IMR-90 (cell line): ENCODE measurements around the gene MOB3B. TPM values are rescaled to one million over a fixed set of nuclear protein-coding genes. Genes with fewer than 3 reads are reported as not detected.

Source experiments
- ATAC-seq: fragments of 200-7000 bp; cut with Tn5 transposase; 2 replicates; pipeline ENCODE4 v1.9.1; 2020; ENCODE audit warnings: low read depth, mild to moderate bottlenecking, moderate library complexity
- BruUV-seq: library from RNA; stranded (reverse); fragments of 400-500 nt; replicated peaks from 2 replicates; lab custom pipeline; 2021; lab: Mats Ljungman, UMichigan
- CTCF ChIA-PET: fragments of 300-600 bp; formaldehyde crosslinking; extraction: SDS; loops from one replicate; lab custom pipeline; 2021; ENCODE audit warnings: antibody characterized with exemption; lab: Yijun Ruan, JAX
- POLR2A ChIA-PET: fragments of 300-600 bp; sonication (Branson Sonifier 250); formaldehyde crosslinking; loops from one replicate; lab custom pipeline; 2022; ENCODE audit warnings: antibody characterized with exemption; ENCODE audit not compliant: unreplicated experiment; lab: Charles Lee
- DNase-seq: peaks from one replicate; pipeline ENCODE4 v3.0.0; 2013
- H2AFZ ChIP-seq: replicated peaks from 2 replicates; pipeline ENCODE3; 2013; ENCODE audit warnings: low read length, mild to moderate bottlenecking; ENCODE audit not compliant: poor library complexity
- H2AK5ac ChIP-seq: 2 replicates; pipeline ENCODE4 v1.6.1; 2013; ENCODE audit warnings: low read depth, low read length, inconsistent platforms
- H2AK9ac ChIP-seq: replicated peaks from 2 replicates; pipeline ENCODE3; 2013; ENCODE audit warnings: mild to moderate bottlenecking, low read depth, low read length, moderate library complexity; ENCODE audit not compliant: poor library complexity
- H2BK120ac ChIP-seq: 2 replicates; pipeline ENCODE4 v1.6.1; 2013; ENCODE audit warnings: low read depth, low read length, inconsistent platforms
- H2BK15ac ChIP-seq: 3 replicates; pipeline ENCODE4 v1.6.1; 2013; ENCODE audit warnings: low read depth, low read length, inconsistent platforms
- H2BK20ac ChIP-seq: 2 replicates; pipeline ENCODE4 v1.6.1; 2013; ENCODE audit warnings: low read depth, mild to moderate bottlenecking, inconsistent platforms, low read length, moderate library complexity
- H2BK5ac ChIP-seq: 2 replicates; pipeline ENCODE4 v1.6.1; 2013; ENCODE audit warnings: mild to moderate bottlenecking, low read depth, low read length, inconsistent platforms; ENCODE audit not compliant: poor library complexity, severe bottlenecking
- H3K14ac ChIP-seq: replicated peaks from 2 replicates; pipeline ENCODE4 v1.6.1; 2013; ENCODE audit warnings: low read depth, low read length, inconsistent platforms
- H3K18ac ChIP-seq: 2 replicates; pipeline ENCODE4 v1.6.1; 2013; ENCODE audit warnings: low read depth, low read length, control low read depth
- H3K23ac ChIP-seq: 2 replicates; pipeline ENCODE4 v1.6.1; 2013; ENCODE audit warnings: low read depth, low read length, inconsistent platforms
- H3K27ac ChIP-seq: 2 replicates; pipeline ENCODE4 v1.5.1; 2013; ENCODE audit warnings: mild to moderate bottlenecking, control low read depth, low read length; ENCODE audit not compliant: insufficient read depth
- H3K27me3 ChIP-seq: 2 replicates; pipeline ENCODE4 v1.6.1; 2013; ENCODE audit warnings: low read length; ENCODE audit not compliant: control insufficient read depth, insufficient read depth
- H3K36me3 ChIP-seq: 2 replicates; pipeline ENCODE4 v1.6.1; 2013; ENCODE audit warnings: low read length, mixed read lengths; ENCODE audit not compliant: control insufficient read depth, insufficient read depth
- H3K4ac ChIP-seq: 2 replicates; pipeline ENCODE4 v1.6.1; 2013; ENCODE audit warnings: low read depth, low read length, inconsistent platforms
- H3K4me1 ChIP-seq: 2 replicates; pipeline ENCODE4 v1.6.1; 2013; ENCODE audit warnings: low read length, mixed read lengths; ENCODE audit not compliant: control insufficient read depth, insufficient read depth
- H3K4me2 ChIP-seq: 2 replicates; pipeline ENCODE4 v1.6.1; 2013; ENCODE audit warnings: low read depth, mild to moderate bottlenecking, control low read depth, low read length, moderate library complexity
- H3K4me3 ChIP-seq: 2 replicates; pipeline ENCODE4 v1.5.1; 2013; ENCODE audit warnings: low read depth, mild to moderate bottlenecking, control low read depth, low read length, moderate library complexity; ENCODE audit not compliant: insufficient read depth
- H3K56ac ChIP-seq: 2 replicates; pipeline ENCODE4 v1.6.1; 2013; ENCODE audit warnings: low read length, inconsistent platforms; ENCODE audit not compliant: insufficient read depth; ENCODE audit errors: extremely low read depth
- H3K79me1 ChIP-seq, 2 experiments: 2 replicates each; pipeline ENCODE4 v1.6.1; 2013; ENCODE audit warnings: low read length in 2 of 2, inconsistent platforms in 1 of 2, low read depth in 1 of 2
- H3K9ac ChIP-seq: 2 replicates; pipeline ENCODE4 v1.6.1; 2013; ENCODE audit warnings: low read depth, low read length, control low read depth
- H3K9me1 ChIP-seq: 2 replicates; pipeline ENCODE4 v1.6.1; 2013; ENCODE audit warnings: low read length, inconsistent platforms; ENCODE audit not compliant: insufficient read depth
- H3K9me3 ChIP-seq: 2 replicates; pipeline ENCODE4 v1.6.1; 2013; ENCODE audit warnings: low read length; ENCODE audit not compliant: control insufficient read depth, insufficient read depth
- H4K20me1 ChIP-seq: 2 replicates; pipeline ENCODE4 v1.6.1; 2013; ENCODE audit warnings: low read length, inconsistent platforms; ENCODE audit not compliant: insufficient read depth
- H4K5ac ChIP-seq: 2 replicates; pipeline ENCODE4 v1.6.1; 2013; ENCODE audit warnings: mild to moderate bottlenecking, low read depth, low read length, control low read depth
- H4K8ac ChIP-seq, 2 experiments: 2 replicates each; pipeline ENCODE4 v1.6.1; 2013; ENCODE audit warnings: low read depth in 2 of 2, low read length in 2 of 2, control low read depth in 1 of 2, inconsistent platforms in 1 of 2
- H4K91ac ChIP-seq: 2 replicates; pipeline ENCODE4 v1.6.1; 2013; ENCODE audit warnings: low read depth, low read length, inconsistent platforms; ENCODE audit not compliant: insufficient read depth
- BHLHE40 ChIP-seq: fragments of 150-350 bp; IDR thresholded peaks from 2 replicates; pipeline ENCODE4 v1.6.1; 2016; ENCODE audit warnings: mild to moderate bottlenecking, low read depth, low read length
- CEBPB ChIP-seq: IDR thresholded peaks from 2 replicates; pipeline ENCODE4 v1.6.1; 2012; ENCODE audit warnings: low read depth, low read length, improper control_type of control experiment
- CHD1 ChIP-seq: IDR thresholded peaks from 2 replicates; pipeline ENCODE4 v1.6.1; 2012; ENCODE audit warnings: low read depth, low read length, improper control_type of control experiment
- ELK1 ChIP-seq: fragments of 150-350 bp; IDR thresholded peaks from 2 replicates; pipeline ENCODE4 v1.6.1; 2016; ENCODE audit warnings: low read depth, mild to moderate bottlenecking, low read length, moderate library complexity, borderline replicate concordance
- FOS ChIP-seq: fragments of 150-350 bp; IDR thresholded peaks from 2 replicates; pipeline ENCODE4 v1.6.1; 2016; ENCODE audit warnings: low read depth, low read length
- MAFK ChIP-seq: IDR thresholded peaks from 2 replicates; pipeline ENCODE4 v1.6.1; 2012; ENCODE audit warnings: low read depth, low read length, improper control_type of control experiment
- POLR2A ChIP-seq: IDR thresholded peaks from 2 replicates; pipeline ENCODE4 v1.6.1; 2012; ENCODE audit warnings: mild to moderate bottlenecking, low read depth, low read length
- SMC3 ChIP-seq: fragments of 150-350 bp; IDR thresholded peaks from 2 replicates; pipeline ENCODE4 v1.6.1; 2016; ENCODE audit warnings: low read depth, mild to moderate bottlenecking, antibody characterized with exemption, low read length, moderate library complexity
- USF2 ChIP-seq: fragments of 150-350 bp; IDR thresholded peaks from 2 replicates; pipeline ENCODE4 v1.6.1; 2017; ENCODE audit warnings: mild to moderate bottlenecking, antibody characterized with exemption, low read length, low read depth
- WGBS, 2 experiments: methylation state at CpG; one replicate each; pipeline versions ENCODE4 v1.1.5 to v1.1.7; 2013; ENCODE audit warnings: missing lambda C conversion rate in 2 of 2; ENCODE audit not compliant: insufficient read length in 1 of 2; ENCODE audit errors: extremely low coverage in 2 of 2; 5-methylcytosine and 5-hydroxymethylcytosine counted together
- dilution Hi-C: fragments of 300-500 bp; cut with HindIII; formaldehyde crosslinking; loops from one replicate; pipeline ENCODE4 v1.14.3; 2018; ENCODE audit warnings: low sequenced_read_pairs; ENCODE audit not compliant: unreplicated experiment
- in situ Hi-C: fragments of 300-500 bp; cut with MboI; formaldehyde crosslinking; loops from 3 replicates; pipeline ENCODE4 v1.14.3; 2019; ENCODE audit warnings: low sequenced_read_pairs, inconsistent platforms, mixed read lengths
- intact Hi-C: fragments of 100-400 bp; cut with micrococcal nuclease; formaldehyde crosslinking; loops from 2 replicates; pipeline ENCODE4 v1.10.0; 2022
- polyA plus RNA-seq, 3 experiments: library from polyadenylated mRNA; depleted of rRNA; stranded (reverse); fragments of >200 nt; gene quantifications; 2 replicates each; pipeline ENCODE4 v1.2.3, GENCODE V29; 2012; ENCODE audit warnings: low replicate concordance in 1 of 3
- total RNA-seq: library from RNA; depleted of rRNA; stranded (reverse); fragments of >200 nt; gene quantifications from 2 replicates; pipeline ENCODE4 v1.2.3, GENCODE V29; 2012

Gene MOB3B
- total and polyA plus RNA-seq, 2 of the 4 experiments (the other 2 are of a cell fraction) = under 0.01 to 0.02 TPM

DNA sequence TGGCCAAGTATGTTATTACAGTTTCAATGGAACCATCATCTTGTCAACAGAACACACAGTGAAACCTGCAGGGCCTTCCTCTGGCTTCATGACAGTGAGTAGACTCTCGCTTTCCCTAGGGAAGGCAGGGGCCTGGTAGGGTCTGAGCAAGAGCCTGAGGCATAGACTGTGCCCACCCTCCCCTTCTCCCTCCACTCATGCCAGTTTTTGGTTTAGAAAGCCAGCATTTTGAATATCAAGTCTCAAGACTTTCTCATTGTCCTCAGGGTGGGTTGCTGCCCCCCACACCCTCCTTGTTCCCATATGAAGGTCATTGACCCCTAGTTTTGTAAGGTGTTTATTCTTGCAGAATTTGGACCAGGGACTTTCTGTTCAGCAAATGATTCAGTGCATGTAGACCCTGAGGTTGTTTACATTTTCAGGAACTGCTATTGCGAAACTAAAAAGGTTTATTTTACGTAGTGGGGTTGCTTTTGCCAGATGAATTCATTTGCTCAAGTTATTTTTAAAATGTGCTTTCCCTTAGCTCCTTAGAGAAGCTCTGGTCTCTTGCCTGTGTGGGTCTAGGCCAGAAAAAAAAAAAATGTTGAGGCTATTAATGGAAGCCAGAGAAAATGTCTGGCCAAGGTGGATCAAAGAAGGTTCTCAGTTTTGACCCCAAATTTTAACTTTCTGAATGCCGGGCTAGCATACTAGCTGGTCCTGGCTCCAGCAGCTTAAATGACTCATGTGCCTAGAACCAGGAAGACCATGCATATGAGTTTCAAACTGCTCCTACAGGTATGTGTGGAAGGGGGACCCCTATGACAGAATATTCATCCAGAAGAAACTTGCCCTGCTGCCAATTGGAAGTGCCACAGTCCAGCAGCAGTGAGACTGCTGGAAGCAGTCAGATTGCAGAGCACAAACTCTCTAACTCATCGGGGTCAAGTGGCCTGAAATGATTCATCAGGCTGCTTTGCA lies 10.1 kb upstream of the MOB3B start:
- H2BK20ac ChIP-seq = 0 out of 2 replicates have a peak overlapping the region, but pooled peaks have one; percentile 29
- H3K27me3 ChIP-seq = no peaks in the 10 kb centered on the region
- H3K4me3 ChIP-seq = no peak overlapping the region
- peak overlapping the region; percentile 53 for H3K18ac ChIP-seq
- H3K9me3 ChIP-seq = no peaks in the 10 kb centered on the region
- DNase-seq = peak; percentile 87
- no peak overlapping the region for H3K23ac ChIP-seq
- no peak overlapping the region for H2BK15ac ChIP-seq
- no peak overlapping the region for H2AFZ ChIP-seq
- H3K79me1 ChIP-seq = no peaks in the 10 kb centered on the region
- no peaks in the 10 kb centered on the region for H4K20me1 ChIP-seq
- CTCF ChIA-PET = interaction anchor here (0.7 to 3.1 kb wide), 3 partner anchors 7 to 857 kb away, joined by 3 to 16 read pairs (median 3); partner anchors contain the start of gene MOB3B
- intact Hi-C loops (loop anchor here (1.0 to 10.0 kb wide), 3 partner anchors 34 to 665 kb away; partner anchors contain the start of gene C9orf72), dilution Hi-C loops (no loop called here), in situ Hi-C loops (no loop called here)
- H4K8ac ChIP-seq = peak overlapping the region in 1 of 2 experiments; percentile 57; a peak in 1 of 4 replicates
- H3K4me1 ChIP-seq = peaks cover 11% of the 10 kb centered on the region
- H3K9ac ChIP-seq = no peak overlapping the region
- peak overlapping the region; percentile 56 for H4K91ac ChIP-seq
- H2BK120ac ChIP-seq = peak overlapping the region; percentile 53
- no TSS peak for BruUV-seq
- peak overlapping the region; percentile 60 for H3K4me2 ChIP-seq
- peak overlapping the region; percentile 72; the same call in 1 of the 2 replicates for H2AK5ac ChIP-seq
- H2BK5ac ChIP-seq = peak overlapping the region; percentile 44
- peak overlapping the region; percentile 30 for H3K4ac ChIP-seq
- peak overlapping the region; percentile 55 for H2AK9ac ChIP-seq
- WGBS, 2 experiments = 0% methylated on average over 2 of the region's 5 CpGs; no CpG with 5 or more reads in 1 of the 2 experiments
- no peak overlapping the region for H3K56ac ChIP-seq
- POLR2A ChIA-PET = no interaction called here
- no peaks in the 10 kb centered on the region for H3K36me3 ChIP-seq
- TF ChIP-seq ELK1 = no peak
- no peak for TF ChIP-seq MAFK
- no peak for TF ChIP-seq SMC3
- TF ChIP-seq POLR2A = no peak
- no peak for TF ChIP-seq USF2
- peak; percentile 35 for TF ChIP-seq FOS
- no peak for TF ChIP-seq CHD1
- peak; percentile 98 for TF ChIP-seq CEBPB
- TF ChIP-seq BHLHE40 = no peak
- H3K27ac ChIP-seq = peak overlapping the region; percentile 60; the same call in 1 of the 2 replicates
- peak; percentile 83 for ATAC-seq
- no peak overlapping the region for H4K5ac ChIP-seq
- H3K9me1 ChIP-seq = peaks cover 6% of the 10 kb centered on the region; the same call in 1 of the 2 replicates
- peak overlapping the region; percentile 43; the same call in 1 of the 2 replicates for H3K14ac ChIP-seq
